Measurements from ENCODE around the gene LOXHD1. TPM values are rescaled to one million over a fixed set of nuclear protein-coding genes. Genes with fewer than 3 reads are reported as not detected.

LOXHD1 gene
- total RNA-seq, 1 donor from 2014 or later = not detected

DNA sequence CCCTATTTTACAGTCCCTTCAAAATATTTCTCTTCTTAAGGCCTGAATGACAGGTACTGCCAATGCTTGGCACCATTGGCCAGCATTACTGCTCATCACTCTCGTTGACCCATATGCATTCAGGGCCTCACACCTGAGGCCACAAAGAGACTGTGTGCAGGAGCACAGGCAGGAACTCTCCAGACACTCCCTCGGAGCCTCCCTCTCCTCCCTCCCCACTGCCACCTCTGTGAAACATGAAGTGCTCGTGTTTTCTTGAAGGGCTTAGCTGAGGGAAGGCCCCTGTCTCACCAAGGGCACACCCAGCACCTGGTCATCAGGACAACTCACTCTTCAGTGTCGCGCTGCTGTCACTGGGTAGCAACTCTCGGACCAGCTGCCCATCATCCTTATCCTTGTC, 85.3 kb downstream of the LOXHD1 start:
- Mint-ChIP-seq H3K9me3 (no peaks in the 10 kb centered on the region), H3K4me3 (no peak overlapping the region)

DNA sequence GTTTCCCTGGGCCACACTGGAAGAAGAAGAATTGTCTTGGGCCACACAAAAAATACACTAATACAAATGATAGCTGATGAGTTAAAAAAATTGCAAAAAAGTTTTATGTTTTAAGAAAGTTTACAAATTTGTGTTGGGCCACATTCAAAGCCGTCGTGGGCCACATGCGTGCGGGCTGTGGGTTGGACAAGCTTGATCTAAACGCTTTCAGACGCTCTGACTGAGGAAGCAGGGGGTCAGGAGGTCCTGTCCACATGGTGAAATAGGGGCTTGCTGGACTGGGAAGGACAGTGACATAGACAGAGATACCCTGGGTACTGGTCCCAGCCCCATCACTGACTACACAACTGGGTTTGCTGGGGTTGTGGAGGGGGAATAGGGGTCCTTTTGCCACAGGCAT, 86.4 kb downstream of the LOXHD1 start:
- no peaks in the 10 kb centered on the region for H3K9me3 Mint-ChIP-seq
- H3K4me3 Mint-ChIP-seq = no peak overlapping the region
- TF ChIP-seq, protein P1, sequence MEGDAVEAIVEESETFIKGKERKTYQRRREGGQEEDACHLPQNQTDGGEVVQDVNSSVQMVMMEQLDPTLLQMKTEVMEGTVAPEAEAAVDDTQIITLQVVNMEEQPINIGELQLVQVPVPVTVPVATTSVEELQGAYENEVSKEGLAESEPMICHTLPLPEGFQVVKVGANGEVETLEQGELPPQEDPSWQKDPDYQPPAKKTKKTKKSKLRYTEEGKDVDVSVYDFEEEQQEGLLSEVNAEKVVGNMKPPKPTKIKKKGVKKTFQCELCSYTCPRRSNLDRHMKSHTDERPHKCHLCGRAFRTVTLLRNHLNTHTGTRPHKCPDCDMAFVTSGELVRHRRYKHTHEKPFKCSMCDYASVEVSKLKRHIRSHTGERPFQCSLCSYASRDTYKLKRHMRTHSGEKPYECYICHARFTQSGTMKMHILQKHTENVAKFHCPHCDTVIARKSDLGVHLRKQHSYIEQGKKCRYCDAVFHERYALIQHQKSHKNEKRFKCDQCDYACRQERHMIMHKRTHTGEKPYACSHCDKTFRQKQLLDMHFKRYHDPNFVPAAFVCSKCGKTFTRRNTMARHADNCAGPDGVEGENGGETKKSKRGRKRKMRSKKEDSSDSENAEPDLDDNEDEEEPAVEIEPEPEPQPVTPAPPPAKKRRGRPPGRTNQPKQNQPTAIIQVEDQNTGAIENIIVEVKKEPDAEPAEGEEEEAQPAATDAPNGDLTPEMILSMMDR (conservative IDR thresholded peaks at IDR 0.05) = no peak
- DNase-seq (ENCODE audit: extremely low spot score, unreplicated experiment) = no peak
- peaks cover 36% of the 10 kb centered on the region for H3K27me3 Mint-ChIP-seq
- no peak overlapping the region for H3K27ac Mint-ChIP-seq
- no peaks in the 10 kb centered on the region for H3K36me3 Mint-ChIP-seq
- H3K4me1 Mint-ChIP-seq (ENCODE audit: unreplicated experiment) = no peaks in the 10 kb centered on the region

More for the DNA sequence above, 85.3 kb downstream of the LOXHD1 start:
- H3K36me3 Mint-ChIP-seq = no peaks in the 10 kb centered on the region
- peaks cover 31% of the 10 kb centered on the region for H3K27me3 Mint-ChIP-seq
- H3K4me1 Mint-ChIP-seq (ENCODE audit: unreplicated experiment) = no peaks in the 10 kb centered on the region
- H3K27ac Mint-ChIP-seq = no peak overlapping the region
- TF ChIP-seq, protein P1 (conservative IDR thresholded peaks at IDR 0.05) = no peak
- no peak for DNase-seq (ENCODE audit: extremely low spot score, unreplicated experiment)

DNA sequence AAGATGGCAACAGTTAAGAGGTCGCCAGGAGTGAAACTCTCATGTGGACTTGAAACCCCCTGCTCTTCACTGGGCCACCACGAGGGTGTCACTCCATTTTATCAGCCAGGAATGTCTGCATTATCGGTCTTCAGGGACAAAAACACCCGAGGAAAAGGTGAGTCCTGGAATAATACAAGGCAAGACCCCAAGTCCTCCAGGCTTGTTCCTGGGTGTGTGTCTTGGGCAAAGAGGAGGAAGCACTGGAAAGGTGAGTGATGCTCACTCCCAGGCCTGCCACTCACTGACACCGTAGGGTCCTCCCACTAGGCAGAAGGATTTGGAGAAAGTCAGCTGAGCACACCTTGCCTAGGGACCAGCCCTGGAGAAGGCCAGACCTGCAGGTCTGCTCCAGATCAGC, 86.9 kb downstream of the LOXHD1 start:
- Mint-ChIP-seq H3K4me1 (ENCODE audit: unreplicated experiment) (no peaks in the 10 kb centered on the region), H3K4me3 (no peak overlapping the region), H3K27me3 (peaks cover 36% of the 10 kb centered on the region), H3K9me3 (no peaks in the 10 kb centered on the region), H3K27ac (no peak overlapping the region), H3K36me3 (no peaks in the 10 kb centered on the region)
- TF ChIP-seq, protein P1 (conservative IDR thresholded peaks at IDR 0.05) = no peak
- no peak for DNase-seq (ENCODE audit: extremely low spot score, unreplicated experiment)

DNA sequence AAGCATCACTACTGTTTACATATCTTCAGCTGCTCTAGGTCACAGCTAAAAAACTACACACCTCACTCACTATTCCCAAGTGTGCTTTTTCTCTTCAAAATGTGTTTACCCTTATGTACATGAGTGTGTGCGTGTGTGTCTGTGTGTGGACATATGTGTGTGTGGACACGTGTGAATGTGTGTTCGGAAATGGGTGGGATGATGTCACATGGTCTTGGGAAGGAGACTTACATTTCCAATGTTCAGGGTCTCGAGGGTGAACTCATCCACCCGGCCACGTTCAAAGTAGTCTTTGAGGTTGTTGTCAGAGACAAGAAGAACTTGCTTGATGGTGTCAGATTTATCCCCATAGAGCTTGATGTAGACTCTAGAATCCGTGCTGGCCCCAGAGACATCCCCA, 87.8 kb downstream of the LOXHD1 start:
- Mint-ChIP-seq H3K4me3 (no peak overlapping the region), H3K36me3 (no peaks in the 10 kb centered on the region), H3K9me3 (no peaks in the 10 kb centered on the region), H3K4me1 (ENCODE audit: unreplicated experiment) (no peaks in the 10 kb centered on the region), H3K27me3 (peaks cover 39% of the 10 kb centered on the region), H3K27ac (no peak overlapping the region)
- no peak for DNase-seq (ENCODE audit: extremely low spot score, unreplicated experiment)
- TF ChIP-seq, protein P1 (conservative IDR thresholded peaks at IDR 0.05) = no peak

DNA sequence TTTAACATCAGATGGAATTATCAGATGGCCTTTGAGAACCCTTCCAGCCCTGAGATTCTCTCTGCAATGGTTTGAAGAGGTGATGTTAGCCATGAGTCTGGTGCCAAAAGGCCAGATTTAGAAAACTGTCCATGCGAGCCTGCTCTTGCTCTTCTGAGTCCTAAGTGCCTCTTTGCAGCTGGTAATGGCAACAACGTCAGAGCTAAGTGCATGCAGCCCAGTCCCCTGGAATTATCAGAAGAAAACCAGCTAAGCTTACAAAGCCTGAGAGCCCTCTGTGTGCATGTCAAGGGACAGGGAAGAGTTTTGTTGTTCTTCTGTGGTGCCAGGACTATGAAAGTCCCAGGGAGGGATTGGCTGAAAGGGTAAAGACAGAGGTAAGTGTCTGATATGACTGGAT, 89.8 kb downstream of the LOXHD1 start:
- Mint-ChIP-seq H3K27me3 (peaks cover 44% of the 10 kb centered on the region), H3K9me3 (no peaks in the 10 kb centered on the region), H3K4me1 (ENCODE audit: unreplicated experiment) (no peaks in the 10 kb centered on the region), H3K27ac (no peak overlapping the region), H3K36me3 (no peaks in the 10 kb centered on the region), H3K4me3 (no peak overlapping the region)
- TF ChIP-seq, protein P1 (conservative IDR thresholded peaks at IDR 0.05) = no peak
- no peak for DNase-seq (ENCODE audit: extremely low spot score, unreplicated experiment)

DNA sequence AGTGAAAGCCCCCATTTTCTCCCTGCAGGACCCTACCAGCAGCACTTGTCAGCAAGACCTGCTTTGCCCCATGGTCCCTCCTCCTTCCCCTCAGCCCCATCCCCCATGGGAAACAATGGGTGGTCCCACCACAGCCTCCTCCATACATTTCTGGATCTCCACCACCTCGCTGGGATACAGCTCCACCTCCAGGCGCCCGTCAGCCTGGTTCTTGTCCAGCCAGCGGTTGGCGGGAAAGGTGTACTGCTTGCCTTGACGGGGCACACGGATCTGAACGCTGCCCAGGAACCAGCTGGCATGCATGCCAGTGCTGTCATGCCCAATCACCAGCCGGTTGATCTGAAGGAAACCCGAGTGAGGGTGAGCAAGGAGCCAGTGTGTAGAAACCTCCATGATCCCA, 90.9 kb downstream of the LOXHD1 start:
- no peak for DNase-seq (ENCODE audit: extremely low spot score, unreplicated experiment)
- Mint-ChIP-seq H3K9me3 (no peaks in the 10 kb centered on the region), H3K27ac (no peak overlapping the region), H3K36me3 (no peaks in the 10 kb centered on the region), H3K4me3 (no peak overlapping the region), H3K4me1 (ENCODE audit: unreplicated experiment) (no peaks in the 10 kb centered on the region), H3K27me3 (peaks cover 44% of the 10 kb centered on the region)
- TF ChIP-seq, protein P1 (conservative IDR thresholded peaks at IDR 0.05) = no peak

All from type B pancreatic cell (in vitro differentiated cells).